Measurements from ENCODE around the gene ZFPL1. TPM values are rescaled to one million over a fixed set of nuclear protein-coding genes. Genes with fewer than 3 reads are reported as not detected.

The ZFPL1 gene
- polyA plus RNA-seq, 1 experiment = 30.9 TPM

GRCh38 chr11:65113839-65114238, 29.8 kb downstream of the ZFPL1 start:
- no peak overlapping the region for H3K27ac ChIP-seq (ENCODE audit: low read depth, low read length)
- TF ChIP-seq CTCF (IDR thresholded peaks at IDR 0.05; ENCODE audit: low read depth, low read length) = no peak
- H3K4me3 ChIP-seq (ENCODE audit: low read depth, low read length) = no peak overlapping the region
- H3K27me3 ChIP-seq (ENCODE audit: control insufficient read depth, insufficient read depth, low read length) = no peaks in the 10 kb centered on the region
- ChIA-PET CTCF (interaction anchor here (1.0 to 1.3 kb wide), 3 partner anchors 16 to 239 kb away, joined by 3 to 5 read pairs (median 4); no protein-coding TSS in a partner anchor), POLR2A (interaction anchor here (1.2 kb wide), 1 partner anchor 9 kb away, joined by 3 read pairs; the partner anchor contains the start of gene MRPL49)
- DNase-seq (ENCODE audit: low read depth, low spot score) = no peak
- H3K9me3 ChIP-seq (ENCODE audit: control insufficient read depth, insufficient read depth, low read length) = peaks cover 3% of the 10 kb centered on the region; the same call in 1 of the 2 replicates

GRCh38 chr11:65114538-65115171, 30.6 kb downstream of the ZFPL1 start:
- peaks cover 3% of the 10 kb centered on the region; the same call in 1 of the 2 replicates for H3K9me3 ChIP-seq (ENCODE audit: control insufficient read depth, insufficient read depth, low read length)
- no peaks in the 10 kb centered on the region for H3K27me3 ChIP-seq (ENCODE audit: control insufficient read depth, insufficient read depth, low read length)
- H3K27ac ChIP-seq (ENCODE audit: low read depth, low read length) = no peak overlapping the region
- no peak overlapping the region for H3K4me3 ChIP-seq (ENCODE audit: low read depth, low read length)
- POLR2A ChIA-PET = interaction anchor here (1.2 kb wide), 1 partner anchor 8 kb away, joined by 3 read pairs; the partner anchor contains the start of gene MRPL49
- DNase-seq (ENCODE audit: low read depth, low spot score) = no peak
- CTCF ChIA-PET = interaction anchor here (1.0 kb wide), 1 partner anchor 238 kb away, joined by 3 read pairs; no protein-coding TSS in a partner anchor
- no peak for TF ChIP-seq CTCF (IDR thresholded peaks at IDR 0.05; ENCODE audit: low read depth, low read length)

DNA sequence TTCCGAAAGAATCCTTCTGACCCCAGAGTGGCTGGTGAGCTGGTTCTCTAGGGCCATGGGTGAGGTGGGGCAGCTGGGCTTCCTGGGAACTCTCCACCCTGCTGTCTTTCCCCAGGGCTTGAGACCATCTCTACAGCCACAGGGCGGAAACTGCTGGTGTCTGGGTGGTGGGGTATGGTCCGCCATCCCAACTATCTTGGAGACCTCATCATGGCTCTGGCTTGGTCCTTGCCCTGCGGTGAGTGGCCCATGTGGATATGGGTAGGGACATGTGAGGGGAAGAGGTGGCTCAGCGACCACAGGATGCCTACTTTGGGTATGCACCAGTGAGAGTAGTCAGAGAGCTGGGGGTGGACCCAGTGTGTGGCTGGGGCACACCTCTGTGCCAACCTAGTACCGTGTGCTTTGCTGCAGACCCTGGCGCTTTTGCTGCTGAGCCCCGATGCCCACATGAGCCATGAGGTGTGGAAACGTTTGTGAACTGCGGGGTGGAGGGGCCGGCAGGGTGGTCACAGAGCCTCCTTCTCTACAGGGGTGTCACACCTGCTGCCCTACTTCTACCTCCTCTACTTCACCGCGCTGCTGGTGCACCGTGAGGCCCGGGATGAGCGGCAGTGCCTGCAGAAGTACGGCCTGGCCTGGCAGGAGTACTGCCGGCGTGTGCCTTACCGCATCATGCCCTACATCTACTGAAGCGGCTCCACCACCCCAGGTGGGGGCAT, 31.5 kb downstream of the ZFPL1 start:
- no peak for DNase-seq (ENCODE audit: low read depth, low spot score)
- no peak for TF ChIP-seq CTCF (IDR thresholded peaks at IDR 0.05; ENCODE audit: low read depth, low read length)
- no peak overlapping the region for H3K4me3 ChIP-seq (ENCODE audit: low read depth, low read length)
- no peak overlapping the region for H3K27ac ChIP-seq (ENCODE audit: low read depth, low read length)
- no peaks in the 10 kb centered on the region for H3K27me3 ChIP-seq (ENCODE audit: control insufficient read depth, insufficient read depth, low read length)
- ChIA-PET POLR2A (interaction anchor here (0.7 kb wide), 1 partner anchor 272 kb away, joined by 6 read pairs; no protein-coding TSS in a partner anchor), CTCF (no interaction called here)
- peaks cover 3% of the 10 kb centered on the region; the same call in 1 of the 2 replicates for H3K9me3 ChIP-seq (ENCODE audit: control insufficient read depth, insufficient read depth, low read length)

- Histone ChIP-seq H3K27me3 (ENCODE audit: control insufficient read depth, insufficient read depth, low read length) (no peaks in the 10 kb centered on the region), H3K27ac (ENCODE audit: low read depth, low read length) (peak overlapping the region; percentile 73), H3K9me3 (ENCODE audit: control insufficient read depth, insufficient read depth, low read length) (peaks cover 3% of the 10 kb centered on the region; the same call in 1 of the 2 replicates), H3K4me3 (ENCODE audit: low read depth, low read length) (peak overlapping the region; percentile 92)
- POLR2A ChIA-PET = interaction anchor here (1.0 to 2.7 kb wide), 3 partner anchors 18 to 199 kb away, joined by 3 to 14 read pairs (median 5); partner anchors contain the start of genes CAPN1 and SYVN1
- DNase-seq (ENCODE audit: low read depth, low spot score) = peak; percentile 36
- CTCF ChIA-PET = interaction anchor here (0.9 to 1.2 kb wide), 3 partner anchors 14 to 228 kb away, joined by 3 to 5 read pairs (median 3); no protein-coding TSS in a partner anchor
- no peak for TF ChIP-seq CTCF (IDR thresholded peaks at IDR 0.05; ENCODE audit: low read depth, low read length)
Measured at GRCh38 chr11:65116370-65117205, 32.6 kb downstream of the ZFPL1 start.

Measured in AG04450 (cell line).